Liver (tissue), 3 donors: ENCODE measurements around the gene MAP3K19.

Experiments used
- ATF3 ChIP-seq: IDR thresholded peaks from 2 replicates; pipeline ENCODE4 v1.6.1; 2016; ENCODE audit warnings: antibody characterized with exemption
- CTCF ChIP-seq: fragments of 150-350 bp; IDR thresholded peaks from 2 replicates; pipeline ENCODE4 v1.5.1; 2017; ENCODE audit warnings: improper control_type of control experiment, low read depth, low read length; ENCODE audit not compliant: missing input control
- EGR1 ChIP-seq, 2 donors: IDR thresholded peaks; 2 replicates each; pipeline ENCODE4 v1.6.1; 2016 to 2018; ENCODE audit warnings: antibody characterized with exemption in 2 of 2, low read depth in 2 of 2
- JUND ChIP-seq, 2 donors: IDR thresholded peaks; 2 replicates each; pipeline ENCODE4 v1.6.1; 2016; ENCODE audit warnings: antibody characterized with exemption in 2 of 2
- SP1 ChIP-seq: IDR thresholded peaks from 2 replicates; pipeline ENCODE4 v1.6.1; 2018; ENCODE audit warnings: antibody characterized with exemption, mild to moderate bottlenecking
- TAF1 ChIP-seq: conservative IDR thresholded peaks from 2 replicates; pipeline ENCODE4 v1.6.1; 2016; ENCODE audit warnings: antibody characterized with exemption, mild to moderate bottlenecking
- ZBTB33 ChIP-seq: IDR thresholded peaks from 2 replicates; pipeline ENCODE4 v1.6.1; 2016; ENCODE audit warnings: antibody characterized with exemption
- TF ChIP-seq, protein P1 (sequence below): IDR thresholded peaks from 2 replicates; pipeline ENCODE4 v1.6.1; 2016; ENCODE audit warnings: antibody characterized with exemption
- TF ChIP-seq, protein P2 (sequence below): IDR thresholded peaks from 2 replicates; pipeline ENCODE4 v1.6.1; 2016; ENCODE audit warnings: antibody characterized with exemption, mild to moderate bottlenecking
- donor health status: healthy.
- donor health status: healthy.

DNA sequence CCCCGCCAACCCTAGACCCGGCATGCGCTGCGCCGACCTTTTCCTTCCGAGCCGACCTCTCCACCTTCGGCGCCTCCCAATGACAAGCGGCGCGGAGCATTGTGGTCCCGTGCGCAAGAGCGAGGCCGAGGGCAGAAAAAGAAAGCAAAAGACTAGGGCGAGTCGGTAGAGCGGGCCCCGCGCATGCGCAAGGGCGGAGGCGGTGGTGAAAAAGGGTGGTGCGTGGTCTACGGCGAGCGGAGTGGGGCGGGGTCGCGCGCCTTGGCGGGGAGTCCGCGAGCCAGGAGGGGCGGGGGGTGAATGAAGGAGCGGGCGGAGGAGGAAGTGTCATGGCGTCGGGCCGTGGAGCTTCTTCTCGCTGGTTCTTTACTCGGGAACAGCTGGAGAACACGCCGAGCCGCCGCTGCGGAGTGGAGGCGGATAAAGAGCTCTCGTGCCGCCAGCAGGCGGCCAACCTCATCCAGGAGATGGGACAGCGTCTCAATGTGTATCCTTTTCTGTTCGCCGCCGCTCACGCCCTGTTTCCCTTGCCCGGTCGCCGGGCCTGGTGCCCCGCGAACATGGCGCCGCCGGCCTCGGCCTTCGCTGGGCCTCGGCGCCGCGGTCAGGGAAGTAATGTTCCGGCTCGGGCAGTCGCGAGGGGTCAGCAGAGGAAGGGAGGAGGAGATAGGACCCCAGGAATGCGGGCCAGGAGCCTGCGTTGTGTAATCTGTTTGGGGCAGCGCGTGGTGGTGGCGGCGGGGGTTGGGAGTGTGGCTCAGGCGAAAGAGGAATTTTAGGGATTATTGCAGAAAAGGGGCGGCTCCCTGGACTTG lies 128.5 kb downstream of the MAP3K19 start, which contains the start of gene CCNT2:
- peak in 1 of 2 donors; percentile 80 for TF ChIP-seq EGR1 (IDR thresholded peaks at IDR 0.05; ENCODE audit: low read depth in 2 of 2)
- no peak for TF ChIP-seq CTCF
- TF ChIP-seq TAF1, result no peak
- no peak for TF ChIP-seq ATF3
- peak; percentile 90 for TF ChIP-seq ZBTB33
- TF ChIP-seq, protein P1, sequence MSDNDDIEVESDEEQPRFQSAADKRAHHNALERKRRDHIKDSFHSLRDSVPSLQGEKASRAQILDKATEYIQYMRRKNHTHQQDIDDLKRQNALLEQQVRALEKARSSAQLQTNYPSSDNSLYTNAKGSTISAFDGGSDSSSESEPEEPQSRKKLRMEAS, result peak; percentile 79
- TF ChIP-seq, protein P2, sequence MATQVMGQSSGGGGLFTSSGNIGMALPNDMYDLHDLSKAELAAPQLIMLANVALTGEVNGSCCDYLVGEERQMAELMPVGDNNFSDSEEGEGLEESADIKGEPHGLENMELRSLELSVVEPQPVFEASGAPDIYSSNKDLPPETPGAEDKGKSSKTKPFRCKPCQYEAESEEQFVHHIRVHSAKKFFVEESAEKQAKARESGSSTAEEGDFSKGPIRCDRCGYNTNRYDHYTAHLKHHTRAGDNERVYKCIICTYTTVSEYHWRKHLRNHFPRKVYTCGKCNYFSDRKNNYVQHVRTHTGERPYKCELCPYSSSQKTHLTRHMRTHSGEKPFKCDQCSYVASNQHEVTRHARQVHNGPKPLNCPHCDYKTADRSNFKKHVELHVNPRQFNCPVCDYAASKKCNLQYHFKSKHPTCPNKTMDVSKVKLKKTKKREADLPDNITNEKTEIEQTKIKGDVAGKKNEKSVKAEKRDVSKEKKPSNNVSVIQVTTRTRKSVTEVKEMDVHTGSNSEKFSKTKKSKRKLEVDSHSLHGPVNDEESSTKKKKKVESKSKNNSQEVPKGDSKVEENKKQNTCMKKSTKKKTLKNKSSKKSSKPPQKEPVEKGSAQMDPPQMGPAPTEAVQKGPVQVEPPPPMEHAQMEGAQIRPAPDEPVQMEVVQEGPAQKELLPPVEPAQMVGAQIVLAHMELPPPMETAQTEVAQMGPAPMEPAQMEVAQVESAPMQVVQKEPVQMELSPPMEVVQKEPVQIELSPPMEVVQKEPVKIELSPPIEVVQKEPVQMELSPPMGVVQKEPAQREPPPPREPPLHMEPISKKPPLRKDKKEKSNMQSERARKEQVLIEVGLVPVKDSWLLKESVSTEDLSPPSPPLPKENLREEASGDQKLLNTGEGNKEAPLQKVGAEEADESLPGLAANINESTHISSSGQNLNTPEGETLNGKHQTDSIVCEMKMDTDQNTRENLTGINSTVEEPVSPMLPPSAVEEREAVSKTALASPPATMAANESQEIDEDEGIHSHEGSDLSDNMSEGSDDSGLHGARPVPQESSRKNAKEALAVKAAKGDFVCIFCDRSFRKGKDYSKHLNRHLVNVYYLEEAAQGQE, result no peak
- peak in 1 of 2 donors; percentile 20 for TF ChIP-seq JUND (IDR thresholded peaks at IDR 0.05)
- TF ChIP-seq SP1, result peak; percentile 76
